K562 treated with DMSO at 1 percent for 48 hours (cell line): ENCODE results near the gene KLC4. TPM values are rescaled to one million over a fixed set of nuclear protein-coding genes. Genes with fewer than 3 reads are reported as not detected.

Experiments used
- total RNA-seq: library from RNA; unstranded; fragments of 300-600 nt; gene quantifications from 2 replicates; pipeline ENCODE4 v1.2.3, GENCODE V29; 2022; ENCODE audit warnings: low replicate concordance; ENCODE audit errors: extremely low read depth

Gene KLC4
- total RNA-seq, result not detected in 2 replicates

GRCh38 chr6:43059168-43060033 lies at the start of gene KLC4, which contains the start of gene MRPL2:
Gene KLC4, plus strand, starts transcription at chr6:43059631. Its CDS starts 1,705 bp downstream, at chr6:43061336.
Gene MRPL2, minus strand, starts transcription at chr6:43059434. Its CDS starts 53 bp downstream, at chr6:43059381.

GRCh38 chr6:43013843-43014433 lies 45.5 kb upstream of the KLC4 start, which contains the start of the genes KLHDC3 and MEA1:
Gene KLHDC3, plus strand, starts transcription at chr6:43014249. Its CDS starts 2,944 bp downstream, at chr6:43017193.
Gene MEA1, minus strand, starts transcription at chr6:43013946. Its CDS starts 133 bp downstream, at chr6:43013813.

DNA sequence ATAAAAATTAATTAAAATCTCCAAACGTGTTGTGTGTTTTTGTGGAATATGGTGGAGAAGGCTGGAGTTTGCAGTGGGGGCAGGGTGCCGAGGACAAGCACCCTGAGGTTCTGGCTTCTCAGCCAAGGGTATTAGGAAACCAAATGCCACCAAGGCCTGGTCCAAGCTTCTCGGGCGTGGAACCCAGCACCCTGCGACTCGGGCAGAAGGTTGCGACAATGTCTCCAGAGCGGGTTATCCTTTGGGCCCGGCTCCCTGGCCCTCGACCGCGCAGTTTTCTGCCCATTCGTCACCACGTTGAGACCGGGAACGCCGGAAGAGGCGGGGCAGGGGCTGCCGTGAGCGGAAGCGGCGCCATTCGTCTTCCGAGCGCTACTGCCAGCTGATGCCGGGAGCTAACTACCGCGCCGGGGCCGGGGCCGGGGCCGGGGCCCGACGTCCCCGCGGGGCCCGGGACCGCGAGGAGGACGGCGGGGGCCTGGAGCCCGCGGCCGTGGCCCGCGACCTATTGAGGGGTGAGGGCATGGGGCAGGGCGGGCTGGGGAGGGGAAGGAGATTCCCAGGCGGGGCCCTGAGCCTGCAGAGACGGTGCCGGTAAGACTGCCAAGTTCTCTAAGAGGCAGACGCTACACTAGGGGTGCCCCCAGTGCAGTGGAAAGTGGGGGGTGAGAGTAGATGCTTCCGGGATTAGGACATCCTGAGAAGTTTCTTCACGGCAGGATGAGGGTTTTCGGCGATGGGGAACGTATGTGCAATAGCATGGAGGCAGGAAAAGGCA lies 38.0 kb upstream of the KLC4 start, which contains the start of gene RRP36:
Gene RRP36 (plus strand): TSS at position 354 of the 778 bp plus-strand sequence. CDS start 32 bp downstream, at position 386.

DNA sequence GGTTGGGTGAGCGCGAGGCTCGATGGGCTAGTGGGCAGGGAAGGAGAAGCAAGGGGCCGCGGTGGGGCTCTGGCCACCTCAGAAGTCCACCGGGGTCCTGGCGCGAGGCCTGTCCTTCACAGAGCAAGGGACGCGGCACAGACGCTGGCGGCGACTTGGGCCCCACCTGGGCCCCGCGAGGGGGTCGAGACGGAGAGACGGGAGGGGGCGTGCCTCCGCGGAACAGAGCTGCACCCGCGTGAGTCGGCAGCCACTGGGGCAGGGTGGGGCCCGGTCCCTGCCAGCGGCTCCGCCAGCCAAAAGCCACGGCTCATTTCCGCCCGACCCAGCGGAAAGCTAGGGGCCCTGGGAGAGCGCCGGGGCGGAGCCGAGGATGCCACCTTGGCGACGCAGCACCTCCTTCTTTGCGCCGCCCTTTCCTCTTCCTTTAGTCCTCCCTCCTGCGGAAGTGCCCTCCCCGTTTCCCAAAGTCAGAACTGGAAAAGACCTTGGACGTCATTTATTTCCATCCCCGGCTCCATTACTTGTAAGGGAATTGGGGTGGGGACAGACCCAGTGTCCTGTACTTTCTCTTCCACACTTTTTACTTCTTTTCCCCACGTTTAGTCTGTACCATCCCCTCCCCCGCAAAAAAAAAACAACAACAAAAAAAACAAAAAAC lies 5.8 kb upstream of the KLC4 start, which contains the start of gene CUL7:
Gene CUL7 (minus strand): TSS at position 307 of the 661 bp plus-strand sequence. CDS start 1,063 bp downstream, outside the sequence.

GRCh38 chr6:43075670-43076463 lies 16.4 kb downstream of the KLC4 start, which contains the start of gene PTK7:
Gene PTK7, plus strand, starts transcription at chr6:43076314. Its CDS starts 175 bp downstream, at chr6:43076489.

Other genes with a start within 250 kb of the KLC4 start
- gene RPL7L1, start 180.0 kb upstream of the KLC4 start, total RNA-seq, result not detected in 2 replicates
- gene PTCRA, start 143.6 kb upstream of the KLC4 start, total RNA-seq, result not detected in 2 replicates
- not detected in 2 replicates for gene CNPY3, start 130.2 kb upstream of the KLC4 start, total RNA-seq
- not detected in 2 replicates for gene GNMT, start 98.9 kb upstream of the KLC4 start, total RNA-seq
- not detected in 2 replicates for gene PEX6, start 80.5 kb upstream of the KLC4 start, total RNA-seq
- not detected in 2 replicates for gene PPP2R5D, start 75.1 kb upstream of the KLC4 start, total RNA-seq
- not detected in 2 replicates for gene MEA1, start 45.7 kb upstream of the KLC4 start, total RNA-seq
- not detected in 2 replicates for gene KLHDC3, start 45.4 kb upstream of the KLC4 start, total RNA-seq
- gene RRP36, start 38.0 kb upstream of the KLC4 start, total RNA-seq, result not detected in 2 replicates
- not detected in 2 replicates for gene CUL7, start 5.8 kb upstream of the KLC4 start, total RNA-seq
- gene MRPL2, start 197 bp upstream of the KLC4 start, total RNA-seq, result not detected in 2 replicates
- 95.7 TPM in 1 of 2 replicates, not detected in the other for gene PTK7, start 16.7 kb downstream of the KLC4 start, total RNA-seq
- gene SRF, start 111.6 kb downstream of the KLC4 start, total RNA-seq, result not detected in 2 replicates
- gene CUL9, start 122.6 kb downstream of the KLC4 start, total RNA-seq, result not detected in 2 replicates
- not detected in 2 replicates for gene DNPH1, start 169.8 kb downstream of the KLC4 start, total RNA-seq
- gene TTBK1, start 183.8 kb downstream of the KLC4 start, total RNA-seq, result not detected in 2 replicates
- gene SLC22A7, start 238.6 kb downstream of the KLC4 start, total RNA-seq, result not detected in 2 replicates
- gene CRIP3, start 249.2 kb downstream of the KLC4 start, total RNA-seq, result not detected in 2 replicates